Right atrium auricular region (tissue), 2 donors: ENCODE results near the gene TMEM163. TPM values are rescaled to one million over a fixed set of nuclear protein-coding genes. Genes with fewer than 3 reads are reported as not detected.

ENCODE experiments used
- DNase-seq: peaks from one replicate; pipeline ENCODE4 v3.0.0-alpha.2; 2019; ENCODE audit warnings: low spot score
- H3K27ac ChIP-seq, 2 donors: fragments of 200-600 bp; sonication (generic); 1 replicate in 1 of 2; 2 replicates in 1 of 2; pipeline ENCODE4 v1.5.1; 2016 to 2019
- H3K27me3 ChIP-seq, 2 donors: fragments of 200-600 bp; sonication (generic); one replicate each; pipeline versions ENCODE4 v1.5.1 to v1.6.0; 2017 to 2019
- H3K36me3 ChIP-seq: fragments of 200-600 bp; sonication (generic); one replicate; pipeline ENCODE4 v1.5.1; 2016
- H3K4me1 ChIP-seq, 2 donors: fragments of 200-600 bp; sonication (generic); one replicate each; pipeline versions ENCODE4 v1.5.1 to v1.6.0; 2017 to 2019
- H3K4me3 ChIP-seq, 2 donors: fragments of 200-600 bp; sonication (generic); 1 replicate in 1 of 2; 2 replicates in 1 of 2; pipeline ENCODE4 v1.5.1; 2017 to 2019; ENCODE audit warnings: mild to moderate bottlenecking in 1 of 2, moderate library complexity in 1 of 2
- H3K9me3 ChIP-seq, 2 donors: fragments of 200-600 bp; sonication (generic); one replicate each; pipeline ENCODE4 v1.5.1; 2019
- total RNA-seq, 2 donors: library from RNA; depleted of rRNA; stranded (reverse); fragments of >200 nt; gene quantifications; one replicate each; pipeline ENCODE4 v1.1.0, GENCODE V29; 2016
- TF ChIP-seq, protein P1 (sequence below), 2 donors: fragments of 200-600 bp; sonication (generic); IDR thresholded peaks; one replicate each; pipeline ENCODE4 v1.5.1; 2019; ENCODE audit warnings: antibody characterized with exemption in 2 of 2

Gene TMEM163
- total RNA-seq, 2 donors from 2014 or later = 3.1 to 8.9 TPM

DNA sequence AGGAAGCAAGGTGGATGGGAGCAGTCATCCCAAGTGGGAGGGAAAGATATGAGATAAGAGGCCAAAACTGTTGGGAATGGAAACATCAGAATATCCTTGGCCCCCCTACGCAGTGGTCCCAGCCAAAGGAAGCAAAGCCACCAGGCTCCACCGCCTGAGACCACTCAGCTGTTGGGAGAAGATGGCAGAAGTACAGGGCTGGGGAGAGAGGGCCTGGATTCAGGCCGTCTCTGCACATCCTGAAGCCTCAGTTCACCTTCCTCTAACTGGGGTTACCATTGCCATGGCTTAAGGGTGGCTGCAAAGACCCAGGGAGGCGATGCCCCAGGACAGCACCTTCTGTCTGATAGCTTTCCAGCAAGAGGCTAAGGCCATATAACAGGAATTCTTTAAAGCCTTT is 271.1 kb downstream of the TMEM163 start:
- no peak for DNase-seq
- H3K36me3 ChIP-seq = peaks cover 32% of the 10 kb centered on the region
- no peaks in the 10 kb centered on the region for H3K27me3 ChIP-seq
- H3K27ac ChIP-seq = no peak overlapping the region
- TF ChIP-seq, protein P1, sequence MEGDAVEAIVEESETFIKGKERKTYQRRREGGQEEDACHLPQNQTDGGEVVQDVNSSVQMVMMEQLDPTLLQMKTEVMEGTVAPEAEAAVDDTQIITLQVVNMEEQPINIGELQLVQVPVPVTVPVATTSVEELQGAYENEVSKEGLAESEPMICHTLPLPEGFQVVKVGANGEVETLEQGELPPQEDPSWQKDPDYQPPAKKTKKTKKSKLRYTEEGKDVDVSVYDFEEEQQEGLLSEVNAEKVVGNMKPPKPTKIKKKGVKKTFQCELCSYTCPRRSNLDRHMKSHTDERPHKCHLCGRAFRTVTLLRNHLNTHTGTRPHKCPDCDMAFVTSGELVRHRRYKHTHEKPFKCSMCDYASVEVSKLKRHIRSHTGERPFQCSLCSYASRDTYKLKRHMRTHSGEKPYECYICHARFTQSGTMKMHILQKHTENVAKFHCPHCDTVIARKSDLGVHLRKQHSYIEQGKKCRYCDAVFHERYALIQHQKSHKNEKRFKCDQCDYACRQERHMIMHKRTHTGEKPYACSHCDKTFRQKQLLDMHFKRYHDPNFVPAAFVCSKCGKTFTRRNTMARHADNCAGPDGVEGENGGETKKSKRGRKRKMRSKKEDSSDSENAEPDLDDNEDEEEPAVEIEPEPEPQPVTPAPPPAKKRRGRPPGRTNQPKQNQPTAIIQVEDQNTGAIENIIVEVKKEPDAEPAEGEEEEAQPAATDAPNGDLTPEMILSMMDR (IDR thresholded peaks at IDR 0.05) = no peak
- no peak overlapping the region for H3K4me3 ChIP-seq
- H3K9me3 ChIP-seq = no peaks in the 10 kb centered on the region
- peaks cover 0 to 36% of the 10 kb centered on the region in 2 donors for H3K4me1 ChIP-seq

DNA sequence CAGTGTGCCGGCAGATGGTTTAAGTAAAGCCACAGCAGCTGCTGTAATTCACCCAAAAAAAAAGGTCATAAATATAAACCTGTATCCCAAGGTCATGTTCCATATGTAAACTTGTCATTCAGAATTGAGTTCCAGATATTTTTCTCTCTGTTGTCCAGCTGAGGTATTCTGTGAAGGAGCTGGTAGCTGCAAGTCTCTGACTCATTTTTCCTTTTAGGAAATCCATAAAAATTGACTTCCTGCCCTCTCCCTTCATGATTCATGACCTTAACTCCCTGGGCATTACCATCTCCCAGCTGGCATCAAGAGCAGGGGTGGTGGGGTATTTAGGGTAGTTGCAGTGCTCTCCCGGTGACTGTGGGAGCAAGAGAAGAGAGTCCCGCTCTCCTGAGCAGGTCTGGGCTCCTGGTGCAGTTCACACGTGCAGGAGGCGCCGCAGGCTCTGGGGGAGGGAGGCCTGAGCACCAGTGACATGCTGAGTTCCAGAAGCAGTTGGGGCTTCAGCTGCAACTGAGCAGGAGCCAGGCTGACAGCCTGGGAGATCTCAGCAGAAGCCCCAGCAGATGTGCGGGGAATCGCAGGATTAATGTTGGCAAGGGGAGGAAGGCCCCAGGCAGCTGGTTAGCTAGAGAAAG is 272.3 kb downstream of the TMEM163 start:
- H3K27ac ChIP-seq = peak overlapping the region; percentile 37 to 58
- peaks cover 32% of the 10 kb centered on the region for H3K36me3 ChIP-seq
- no peaks in the 10 kb centered on the region for H3K27me3 ChIP-seq
- TF ChIP-seq, protein P1 (IDR thresholded peaks at IDR 0.05) = no peak
- H3K9me3 ChIP-seq = no peaks in the 10 kb centered on the region
- peaks cover 0 to 44% of the 10 kb centered on the region in 2 donors for H3K4me1 ChIP-seq
- no peak overlapping the region for H3K4me3 ChIP-seq
- no peak for DNase-seq

DNA sequence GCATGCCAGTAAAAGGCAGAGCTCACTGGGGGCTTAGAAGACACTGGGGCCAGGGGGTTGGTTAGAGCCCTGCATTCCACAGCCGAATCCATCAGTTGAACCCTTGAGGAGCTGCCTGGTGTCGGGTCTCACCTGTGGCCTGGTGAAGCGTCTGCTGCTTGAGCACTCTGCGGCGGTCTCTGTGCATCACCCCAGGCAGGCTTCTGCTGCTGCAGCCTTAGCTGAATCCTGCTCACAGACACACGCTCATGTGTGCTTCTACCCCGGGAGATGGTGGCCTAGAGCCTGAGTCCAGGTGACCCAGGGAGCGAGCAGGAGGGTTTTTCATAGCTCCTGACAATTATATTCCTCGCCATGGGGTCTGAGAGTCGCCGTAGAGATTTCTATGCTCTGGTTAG is 272.8 kb downstream of the TMEM163 start:
- Histone ChIP-seq H3K9me3 (no peaks in the 10 kb centered on the region), H3K27me3 (no peaks in the 10 kb centered on the region), H3K4me1 (peaks cover 0 to 46% of the 10 kb centered on the region in 2 donors), H3K4me3 (no peak overlapping the region), H3K36me3 (peaks cover 32% of the 10 kb centered on the region), H3K27ac (peak overlapping the region; percentile 37 to 58)
- TF ChIP-seq, protein P1 (IDR thresholded peaks at IDR 0.05) = no peak
- no peak for DNase-seq

DNA sequence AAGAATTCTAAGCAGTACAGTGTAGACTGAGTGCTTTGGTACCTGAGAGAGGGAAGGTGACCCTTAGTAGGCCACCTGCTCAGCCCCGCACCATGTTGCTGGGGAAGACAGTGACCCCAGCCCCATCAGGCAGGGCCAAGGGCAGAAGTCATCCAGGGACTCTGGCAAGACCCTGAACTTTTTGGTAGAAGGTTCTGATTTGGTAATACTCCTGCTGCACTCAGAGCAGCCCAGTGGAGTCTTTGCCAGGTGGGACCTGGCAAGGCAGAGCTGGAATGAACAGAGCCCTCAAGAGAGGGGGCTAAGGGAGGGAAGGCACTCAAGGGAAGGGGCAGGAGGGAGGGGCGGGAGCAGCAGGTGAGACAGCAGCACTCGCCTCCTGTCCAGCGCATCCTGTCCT is 273.7 kb downstream of the TMEM163 start:
- Histone ChIP-seq H3K27ac (peak overlapping the region in 1 of 2 donors; percentile 58), H3K4me1 (peaks cover 0 to 43% of the 10 kb centered on the region in 2 donors), H3K9me3 (no peaks in the 10 kb centered on the region), H3K27me3 (no peaks in the 10 kb centered on the region), H3K36me3 (peaks cover 31% of the 10 kb centered on the region), H3K4me3 (no peak overlapping the region)
- TF ChIP-seq, protein P1 (IDR thresholded peaks at IDR 0.05) = no peak
- DNase-seq = no peak

DNA sequence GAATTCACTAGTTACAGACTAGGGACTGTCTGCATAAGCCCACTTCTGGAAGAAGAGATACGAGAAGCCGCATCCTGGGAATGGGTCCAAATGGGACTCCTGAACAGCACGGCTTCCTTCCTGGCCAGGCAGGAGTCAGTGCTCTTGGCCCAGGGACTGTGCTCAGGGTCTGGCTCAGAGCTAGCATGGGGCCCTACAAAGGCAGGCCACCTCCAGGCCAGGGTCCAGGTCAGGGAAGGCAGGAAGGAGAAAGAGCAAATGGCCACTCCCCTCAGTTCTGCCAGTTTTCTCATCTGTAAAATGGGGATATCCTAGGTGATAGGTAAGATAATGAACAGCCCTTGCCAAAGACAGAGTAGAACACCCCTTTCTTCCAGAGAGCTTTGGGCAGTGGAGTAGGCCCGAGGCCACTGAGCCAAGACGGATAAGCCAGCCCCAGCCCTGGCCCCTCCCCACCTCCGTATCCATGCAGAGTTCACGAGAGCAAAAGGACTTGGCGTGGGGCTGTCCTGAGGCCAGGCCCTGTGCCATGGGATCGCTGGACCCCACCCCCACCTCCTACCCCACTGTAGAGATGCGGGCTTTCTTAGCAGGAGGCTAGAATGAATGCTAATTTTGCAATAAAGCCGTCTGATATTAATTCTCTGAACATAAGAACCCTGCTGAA is 274.9 kb downstream of the TMEM163 start:
- Histone ChIP-seq H3K4me3 (no peak overlapping the region), H3K27ac (peak overlapping the region; percentile 54 to 86), H3K4me1 (peaks cover 0 to 42% of the 10 kb centered on the region in 2 donors), H3K9me3 (no peaks in the 10 kb centered on the region), H3K36me3 (peaks cover 19% of the 10 kb centered on the region), H3K27me3 (no peaks in the 10 kb centered on the region)
- TF ChIP-seq, protein P1 (IDR thresholded peaks at IDR 0.05) = no peak
- DNase-seq = no peak
